ENCODE data around the gene RBM5.

RBM5 gene

DNA sequence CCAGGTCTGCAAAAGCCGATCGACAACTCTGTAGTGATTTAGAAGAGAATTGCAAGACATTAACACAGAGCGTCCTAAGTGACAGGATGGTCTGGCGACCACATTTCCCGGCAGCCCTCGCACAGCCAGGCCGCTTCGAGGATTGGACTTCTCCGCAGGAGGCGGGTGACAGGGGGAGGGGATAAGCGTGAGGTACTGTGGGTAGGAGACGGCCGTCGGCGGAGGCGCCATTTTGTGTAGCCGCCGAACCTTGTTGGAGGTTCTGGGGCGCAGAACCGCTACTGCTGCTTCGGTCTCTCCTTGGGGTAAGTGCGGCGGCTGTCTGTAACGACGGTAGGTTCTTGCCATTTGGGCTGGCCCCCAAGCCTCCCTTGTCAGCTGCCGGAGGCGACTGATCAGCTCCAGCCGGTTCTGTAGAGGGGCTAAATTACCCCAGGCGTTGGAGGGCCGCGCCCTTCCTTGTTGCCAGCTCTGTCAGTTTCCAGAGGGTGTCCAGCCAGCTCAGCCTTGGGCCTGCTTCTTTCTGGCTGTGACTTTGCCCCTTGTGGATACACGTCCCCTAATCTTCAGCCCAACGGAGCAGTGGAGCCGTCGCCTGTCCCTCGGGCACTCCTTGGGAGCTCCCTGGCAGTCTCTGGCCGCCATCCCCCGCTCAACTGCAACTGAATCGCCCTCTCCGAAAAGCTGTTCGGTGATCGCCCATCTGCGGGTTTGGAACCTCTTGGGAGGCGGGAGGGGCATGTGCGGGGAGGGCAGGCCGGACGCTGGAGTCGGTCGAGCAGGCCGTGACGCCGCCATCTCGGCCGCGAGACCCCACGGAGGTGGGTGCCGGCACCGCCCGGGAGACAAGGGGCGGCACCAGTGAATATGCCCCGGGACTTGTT lies at the start of gene RBM5:
Gene RBM5 (plus strand): TSS at position 195 of the 884 bp plus-strand sequence. CDS start 1,516 bp downstream, outside the sequence.
- TF ChIP-seq, protein P1, sequence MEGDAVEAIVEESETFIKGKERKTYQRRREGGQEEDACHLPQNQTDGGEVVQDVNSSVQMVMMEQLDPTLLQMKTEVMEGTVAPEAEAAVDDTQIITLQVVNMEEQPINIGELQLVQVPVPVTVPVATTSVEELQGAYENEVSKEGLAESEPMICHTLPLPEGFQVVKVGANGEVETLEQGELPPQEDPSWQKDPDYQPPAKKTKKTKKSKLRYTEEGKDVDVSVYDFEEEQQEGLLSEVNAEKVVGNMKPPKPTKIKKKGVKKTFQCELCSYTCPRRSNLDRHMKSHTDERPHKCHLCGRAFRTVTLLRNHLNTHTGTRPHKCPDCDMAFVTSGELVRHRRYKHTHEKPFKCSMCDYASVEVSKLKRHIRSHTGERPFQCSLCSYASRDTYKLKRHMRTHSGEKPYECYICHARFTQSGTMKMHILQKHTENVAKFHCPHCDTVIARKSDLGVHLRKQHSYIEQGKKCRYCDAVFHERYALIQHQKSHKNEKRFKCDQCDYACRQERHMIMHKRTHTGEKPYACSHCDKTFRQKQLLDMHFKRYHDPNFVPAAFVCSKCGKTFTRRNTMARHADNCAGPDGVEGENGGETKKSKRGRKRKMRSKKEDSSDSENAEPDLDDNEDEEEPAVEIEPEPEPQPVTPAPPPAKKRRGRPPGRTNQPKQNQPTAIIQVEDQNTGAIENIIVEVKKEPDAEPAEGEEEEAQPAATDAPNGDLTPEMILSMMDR (IDR thresholded peaks at IDR 0.05): no peak
- peak; percentile 95 for DNase-seq (ENCODE audit: low spot score)
- Histone ChIP-seq H3K27ac (peak within 1 kb of the TSS; percentile 94 to 98), H3K4me3 (peak within 1 kb of the TSS; percentile 87)

DNA sequence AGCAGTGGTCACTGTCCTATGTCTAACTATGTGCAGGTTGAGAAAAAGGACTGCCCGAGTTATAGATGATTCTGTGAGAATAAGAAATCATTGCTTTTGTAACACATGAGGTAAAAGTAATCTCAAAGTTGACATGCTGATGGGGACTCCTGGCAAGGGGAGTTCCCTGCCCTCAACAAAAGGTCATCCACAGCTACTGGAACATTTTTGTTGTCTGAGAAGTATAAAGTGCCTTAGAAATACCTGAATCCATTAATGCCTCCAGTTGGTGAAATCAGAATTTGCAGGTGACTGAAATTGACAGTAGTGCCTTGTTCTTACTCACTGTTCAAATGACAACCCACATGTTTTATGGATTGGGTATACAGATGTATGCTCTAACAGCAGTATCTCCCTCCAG lies 43.7 kb upstream of the RBM5 start:
- no peak overlapping the region for H3K4me3 ChIP-seq
- H3K27ac ChIP-seq: no peak overlapping the region
- TF ChIP-seq, protein P1 (IDR thresholded peaks at IDR 0.05): no peak
- DNase-seq (ENCODE audit: low spot score): no peak

DNA sequence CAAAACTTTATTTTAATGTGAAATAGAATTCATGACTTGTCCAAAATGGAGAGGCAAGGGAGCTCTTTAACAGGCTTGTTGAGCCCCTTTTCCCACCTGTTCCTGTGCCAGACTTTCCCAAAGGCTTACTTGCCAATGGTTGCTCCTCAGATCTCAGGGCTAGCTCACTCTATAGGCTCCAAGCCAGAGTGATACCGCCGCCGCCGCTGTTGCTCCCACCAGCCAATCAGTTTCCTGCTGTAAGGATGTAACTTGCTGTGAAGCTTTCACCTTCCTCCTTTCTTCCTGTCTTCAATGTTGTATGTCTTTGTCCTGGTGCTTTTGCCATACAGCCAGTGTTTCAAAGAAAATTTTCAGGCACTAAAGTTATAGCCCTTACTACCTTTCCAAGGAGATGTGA lies 41.3 kb upstream of the RBM5 start:
- TF ChIP-seq, protein P1 (IDR thresholded peaks at IDR 0.05): no peak
- Histone ChIP-seq H3K27ac (no peak overlapping the region), H3K4me3 (no peak overlapping the region)
- DNase-seq (ENCODE audit: low spot score): no peak

- no peak for DNase-seq (ENCODE audit: low spot score)
- TF ChIP-seq, protein P1 (IDR thresholded peaks at IDR 0.05): no peak
- Histone ChIP-seq H3K27ac (no peak overlapping the region), H3K4me3 (no peak overlapping the region)
Observed at GRCh38 chr3:50050361-50050760, 38.4 kb upstream of the RBM5 start.

- H3K27ac ChIP-seq: no peak overlapping the region
- TF ChIP-seq, protein P1 (IDR thresholded peaks at IDR 0.05): no peak
- no peak for DNase-seq (ENCODE audit: low spot score)
- no peak overlapping the region for H3K4me3 ChIP-seq
Observed at GRCh38 chr3:50057756-50058155, 31.0 kb upstream of the RBM5 start.

DNA sequence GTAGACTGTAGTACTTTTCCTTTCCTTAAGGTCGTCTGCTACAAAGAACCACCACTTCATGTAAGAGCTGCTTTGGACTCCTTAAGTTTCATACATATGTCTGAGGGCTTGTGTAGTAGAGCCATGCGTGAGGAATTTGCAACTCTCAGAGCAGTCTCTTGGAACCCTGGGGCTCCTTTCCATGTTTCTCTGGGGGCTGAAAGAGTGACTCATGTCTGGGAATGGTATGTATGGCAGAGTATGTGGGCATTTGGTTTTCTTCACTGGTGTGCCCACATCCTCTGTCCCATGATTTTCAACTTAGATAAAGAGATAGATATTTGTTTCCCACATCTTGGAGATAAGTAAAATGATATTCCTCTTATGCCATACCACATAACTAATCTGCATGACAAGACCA lies 20.6 kb upstream of the RBM5 start:
- DNase-seq (ENCODE audit: low spot score): no peak
- Histone ChIP-seq H3K4me3 (no peak overlapping the region), H3K27ac (no peak overlapping the region)
- TF ChIP-seq, protein P1 (IDR thresholded peaks at IDR 0.05): no peak

GRCh38 chr3:50078091-50078490 lies 10.6 kb upstream of the RBM5 start:
- TF ChIP-seq, protein P1 (IDR thresholded peaks at IDR 0.05): no peak
- H3K4me3 ChIP-seq: no peak overlapping the region
- no peak for DNase-seq (ENCODE audit: low spot score)
- H3K27ac ChIP-seq: no peak overlapping the region

Measured in coronary artery (tissue), 2 donors.